Fibroblast of lung (primary cell): ENCODE results near the gene CACNG3.
"Not testable (repeated sequence)": the region's sequence is repeated elsewhere in the genome, so short reads cannot be mapped to it uniquely, and the experiment has no call there.

ENCODE experiments used
- CTCF ChIP-seq, 2 donors: IDR thresholded peaks in 1 of 2; conservative IDR thresholded peaks in 1 of 2; 1 replicate in 1 of 2; 2 replicates in 1 of 2; pipeline ENCODE4 v1.5.1; 2011 to 2012; ENCODE audit warnings: low read length in 2 of 2, control low read depth in 1 of 2, inconsistent platforms in 1 of 2, low read depth in 1 of 2, mild to moderate bottlenecking in 1 of 2
- EZH2 ChIP-seq: IDR thresholded peaks from 2 replicates; pipeline ENCODE4 v1.5.1; 2012; ENCODE audit warnings: low read length, control low read depth, mild to moderate bottlenecking; ENCODE audit errors: missing control alignments

GRCh38 chr16:24343829-24344228 lies 87.7 kb downstream of the CACNG3 start:
- TF ChIP-seq CTCF (conservative IDR thresholded peaks at IDR 0.05 in 1 of 2, IDR thresholded peaks at IDR 0.05 in 1 of 2; ENCODE audit: low read depth in 1 of 2, low read length in 2 of 2); EZH2: not testable (repeated sequence)
